Tibial nerve (tissue), 4 donors: ENCODE results near the gene COPS3. TPM values are rescaled to one million over a fixed set of nuclear protein-coding genes. Genes with fewer than 3 reads are reported as not detected.

Source experiments
- DNase-seq, 2 donors: peaks; one replicate each; pipeline ENCODE4 v3.0.0-alpha.2; 2019; ENCODE audit warnings: low spot score in 2 of 2
- H3K27ac ChIP-seq, 4 donors: fragments of 200-600 bp; sonication (generic) in 3 of 4; one replicate each; pipeline ENCODE4 v1.5.1; 2017 to 2019; ENCODE audit warnings: mild to moderate bottlenecking in 1 of 4
- H3K27me3 ChIP-seq, 2 donors: fragments of 200-600 bp; sonication (generic) in 1 of 2; one replicate each; pipeline versions ENCODE4 v1.5.1 to v1.6.0; 2017 to 2019
- H3K36me3 ChIP-seq, 3 donors: fragments of 200-600 bp; sonication (generic); one replicate each; pipeline ENCODE4 v1.5.1; 2018 to 2019
- H3K4me1 ChIP-seq, 4 donors: fragments of 200-600 bp; sonication (generic) in 3 of 4; one replicate each; pipeline ENCODE4 v1.5.1; 2017 to 2019
- H3K4me3 ChIP-seq, 4 donors: fragments of 200-600 bp; sonication (generic) in 3 of 4; one replicate each; pipeline ENCODE4 v1.5.1; 2017 to 2019; ENCODE audit warnings: mild to moderate bottlenecking in 1 of 4, moderate library complexity in 1 of 4
- H3K9me3 ChIP-seq, 4 donors: fragments of 200-600 bp; sonication (generic) in 3 of 4; one replicate each; pipeline ENCODE4 v1.5.1; 2017 to 2019
- CTCF ChIP-seq, 5 experiments: fragments of 200-600 bp in 3 of 5; fragments of 450-650 bp in 2 of 5; sonication (generic) in 3 of 5; IDR thresholded peaks; one replicate each; pipeline ENCODE4 v1.5.1; 2016 to 2019; ENCODE audit warnings: antibody characterized with exemption in 5 of 5, mild to moderate bottlenecking in 3 of 5, moderate library complexity in 2 of 5
- EP300 ChIP-seq, 2 donors: sonication (generic); formaldehyde crosslinking; IDR thresholded peaks; one replicate each; pipeline ENCODE4 v1.6.1; 2017; ENCODE audit warnings: antibody characterized with exemption in 2 of 2, mild to moderate bottlenecking in 1 of 2
- POLR2A ChIP-seq, 2 donors: fragments of 450-650 bp; IDR thresholded peaks; one replicate each; pipeline ENCODE4 v1.6.1; 2017; ENCODE audit warnings: antibody characterized with exemption in 2 of 2, mild to moderate bottlenecking in 2 of 2, moderate library complexity in 2 of 2
- WGBS, 2 donors: methylation state at CpG; one replicate each; pipeline ENCODE4 v1.1.5; 2018; 5-methylcytosine and 5-hydroxymethylcytosine counted together
- total RNA-seq, 4 donors: library from RNA; depleted of rRNA; stranded (reverse); fragments of >200 nt; gene quantifications; one replicate each; pipeline ENCODE4 v1.1.0, GENCODE V29; 2016

The COPS3 gene
- total RNA-seq, 4 donors from 2014 or later: 15.7 to 58.8 (median 47.6) TPM

GRCh38 chr17:17200831-17201230, 80.2 kb downstream of the COPS3 start:
- 16 to 24% methylated on average over 5 of the region's 5 CpGs for WGBS, 2 donors
- H3K27ac ChIP-seq: peak overlapping the region in 3 of 4 donors; percentile 9 to 83 (median 80)
- H3K27me3 ChIP-seq: no peaks in the 10 kb centered on the region
- peak in 1 of 2 donors; percentile 53 for DNase-seq
- H3K4me3 ChIP-seq: no peak overlapping the region
- peaks cover 0 to 63% (median 35%) of the 10 kb centered on the region in 4 donors for H3K4me1 ChIP-seq
- no peak for TF ChIP-seq POLR2A (IDR thresholded peaks at IDR 0.05)
- TF ChIP-seq CTCF (IDR thresholded peaks at IDR 0.05): no peak
- TF ChIP-seq EP300 (IDR thresholded peaks at IDR 0.05): no peak
- peaks cover 0 to 15% (median 0%) of the 10 kb centered on the region in 3 donors for H3K36me3 ChIP-seq
- H3K9me3 ChIP-seq: no peaks in the 10 kb centered on the region

- H3K36me3 ChIP-seq: peaks cover 0 to 15% (median 0%) of the 10 kb centered on the region in 3 donors
- WGBS, 2 donors: 36 to 41% methylated on average over 7 of the region's 7 CpGs
- no peak for TF ChIP-seq EP300 (IDR thresholded peaks at IDR 0.05)
- TF ChIP-seq POLR2A (IDR thresholded peaks at IDR 0.05): no peak
- TF ChIP-seq CTCF (IDR thresholded peaks at IDR 0.05): no peak
- no peak overlapping the region for H3K4me3 ChIP-seq
- H3K27me3 ChIP-seq: no peaks in the 10 kb centered on the region
- DNase-seq: no peak
- H3K9me3 ChIP-seq: no peaks in the 10 kb centered on the region
- peak overlapping the region in 2 of 4 donors; percentile 80 to 83 for H3K27ac ChIP-seq
- H3K4me1 ChIP-seq: peaks cover 0 to 58% (median 30%) of the 10 kb centered on the region in 4 donors
Measured at GRCh38 chr17:17200311-17200710, 80.7 kb downstream of the COPS3 start.

GRCh38 chr17:17198281-17198680, 82.8 kb downstream of the COPS3 start:
- H3K27ac ChIP-seq: no peak overlapping the region
- H3K4me3 ChIP-seq: no peak overlapping the region
- H3K27me3 ChIP-seq: no peaks in the 10 kb centered on the region
- no peak for TF ChIP-seq EP300 (IDR thresholded peaks at IDR 0.05)
- TF ChIP-seq CTCF (IDR thresholded peaks at IDR 0.05): no peak
- TF ChIP-seq POLR2A (IDR thresholded peaks at IDR 0.05): no peak
- WGBS, 2 donors: 42 to 100% methylated on average over 1 of the region's 1 CpG
- no peaks in the 10 kb centered on the region for H3K9me3 ChIP-seq
- DNase-seq: no peak
- H3K36me3 ChIP-seq: peaks cover 0 to 15% (median 0%) of the 10 kb centered on the region in 3 donors
- peaks cover 0 to 37% (median 14%) of the 10 kb centered on the region in 4 donors for H3K4me1 ChIP-seq

GRCh38 chr17:17196776-17197175, 84.3 kb downstream of the COPS3 start:
- Histone ChIP-seq H3K27ac (no peak overlapping the region), H3K27me3 (no peaks in the 10 kb centered on the region), H3K4me3 (no peak overlapping the region), H3K4me1 (peaks cover 0 to 27% (median 12%) of the 10 kb centered on the region in 4 donors), H3K36me3 (peaks cover 0 to 8% (median 0%) of the 10 kb centered on the region in 3 donors), H3K9me3 (no peaks in the 10 kb centered on the region)
- no peak for DNase-seq
- TF ChIP-seq POLR2A (IDR thresholded peaks at IDR 0.05) (no peak), CTCF (IDR thresholded peaks at IDR 0.05) (no peak), EP300 (IDR thresholded peaks at IDR 0.05) (no peak)

Other genes with a start within 250 kb of the COPS3 start
- 100 to 1,000 TPM; 216 to 291 (median 265) TPM for gene MPRIP, start 238.8 kb downstream of the COPS3 start, total RNA-seq
- gene PLD6, start 74.9 kb downstream of the COPS3 start, total RNA-seq: 10 to 100 TPM in 1 of 4 donors, 1 to 10 TPM in 3; 6.0 to 11.1 (median 8.2) TPM
- gene FLCN, start 44.1 kb downstream of the COPS3 start, total RNA-seq: 10 to 100 TPM; 71.5 to 85.9 (median 76.6) TPM
- 10 to 100 TPM in 1 of 4 donors, 1 to 10 TPM in 3; 4.8 to 11.2 (median 7.7) TPM for gene NT5M, start 22.1 kb upstream of the COPS3 start, total RNA-seq
- 10 to 100 TPM in 3 of 4 donors, 1 to 10 TPM in 1; 8.0 to 17.5 (median 13.6) TPM for gene MED9, start 195.8 kb upstream of the COPS3 start, total RNA-seq
- gene RASD1, start 215.1 kb upstream of the COPS3 start, total RNA-seq: 100 to 1,000 TPM; 166 to 250 (median 231) TPM